HG02938 (cell line): Measurements from ENCODE around the gene CHGA.

Experiments
- ATAC-seq: cut with Tn5 transposase; IDR thresholded peaks from one replicate; pipeline ENCODE4 v1.9.1; 2021; ENCODE audit warnings: mild to moderate bottlenecking, moderate library complexity; ENCODE audit not compliant: unreplicated experiment

CHGA gene

GRCh38 chr14:92942976-92943710, 20.2 kb downstream of the CHGA start:
- no peak for ATAC-seq

- ATAC-seq = no peak
These were observed 21.1 kb downstream of the CHGA start for GRCh38 chr14:92943855-92944570.

GRCh38 chr14:92944976-92945375, 22.0 kb downstream of the CHGA start:
- ATAC-seq = no peak

GRCh38 chr14:92945544-92945943, 22.6 kb downstream of the CHGA start:
- no peak for ATAC-seq

- no peak for ATAC-seq
These were observed 23.3 kb downstream of the CHGA start for GRCh38 chr14:92945959-92946846.

- ATAC-seq = no peak
These were observed 24.0 kb downstream of the CHGA start for GRCh38 chr14:92946847-92947545.

- ATAC-seq = no peak
These were observed 25.7 kb downstream of the CHGA start for GRCh38 chr14:92948647-92949046.

GRCh38 chr14:92949496-92950192, 26.7 kb downstream of the CHGA start:
- no peak for ATAC-seq

- ATAC-seq = no peak
These were observed 27.2 kb downstream of the CHGA start for GRCh38 chr14:92950193-92950540.

GRCh38 chr14:92950773-92951172, 27.8 kb downstream of the CHGA start:
- no peak for ATAC-seq

GRCh38 chr14:92951261-92951660, 28.3 kb downstream of the CHGA start:
- ATAC-seq = no peak

- peak; percentile 66 for ATAC-seq
These were observed 29.0 kb downstream of the CHGA start for GRCh38 chr14:92951912-92952471.

- no peak for ATAC-seq
These were observed 29.7 kb downstream of the CHGA start for GRCh38 chr14:92952481-92953298.

GRCh38 chr14:92953526-92953925, 30.6 kb downstream of the CHGA start:
- ATAC-seq = no peak

GRCh38 chr14:92954933-92955332, 32.0 kb downstream of the CHGA start:
- ATAC-seq = no peak

- ATAC-seq = no peak
These were observed 32.4 kb downstream of the CHGA start for GRCh38 chr14:92955381-92955780.

GRCh38 chr14:92956961-92957360, 34.0 kb downstream of the CHGA start:
- no peak for ATAC-seq

GRCh38 chr14:92958373-92959188, 35.6 kb downstream of the CHGA start:
- no peak for ATAC-seq
